KMS-11 (cell line): ENCODE results near the gene ABCC4.

ENCODE experiments used
- H2AFZ ChIP-seq: fragments of 200-600 bp; sonication (generic); 2 replicates; pipeline ENCODE4 v1.6.1; 2016; ENCODE audit warnings: antibody characterized with exemption, mixed run types, low read depth
- H3K27ac ChIP-seq: fragments of 200-600 bp; sonication (generic); 2 replicates; pipeline ENCODE4 v1.6.1; 2016; ENCODE audit warnings: mild to moderate bottlenecking, mixed run types
- H3K27me3 ChIP-seq: fragments of 200-600 bp; sonication (generic); 2 replicates; pipeline ENCODE4 v1.6.1; 2017; ENCODE audit warnings: mild to moderate bottlenecking, low read depth, mixed run types, moderate library complexity; ENCODE audit not compliant: insufficient read depth
- H3K36me3 ChIP-seq: fragments of 200-600 bp; sonication (generic); 2 replicates; pipeline ENCODE4 v1.6.1; 2017; ENCODE audit warnings: mild to moderate bottlenecking, mixed run types; ENCODE audit not compliant: insufficient read depth
- H3K4me1 ChIP-seq: fragments of 200-600 bp; sonication (generic); 2 replicates; pipeline ENCODE4 v1.6.1; 2016; ENCODE audit warnings: mild to moderate bottlenecking, low read depth, mixed run types; ENCODE audit not compliant: poor library complexity, severe bottlenecking
- H3K4me2 ChIP-seq: fragments of 200-600 bp; sonication (generic); 2 replicates; pipeline ENCODE4 v1.7.0; 2016; ENCODE audit warnings: mild to moderate bottlenecking, mixed run types
- H3K4me3 ChIP-seq: fragments of 200-600 bp; sonication (generic); IDR thresholded peaks from 2 replicates; pipeline ENCODE4 v1.6.1; 2017; ENCODE audit warnings: low read depth, low read length, mixed read lengths; ENCODE audit not compliant: insufficient read depth
- H3K79me2 ChIP-seq: fragments of 200-600 bp; sonication (generic); 2 replicates; pipeline ENCODE4 v1.6.1; 2016; ENCODE audit warnings: low read depth, mixed run types; ENCODE audit not compliant: insufficient read depth
- H3K9ac ChIP-seq: fragments of 200-600 bp; sonication (generic); 2 replicates; pipeline ENCODE4 v1.6.1; 2016; ENCODE audit warnings: mild to moderate bottlenecking, mixed run types
- H4K20me1 ChIP-seq: fragments of 200-600 bp; sonication (generic); 2 replicates; pipeline ENCODE4 v1.6.1; 2016; ENCODE audit warnings: mild to moderate bottlenecking, mixed run types; ENCODE audit not compliant: insufficient read depth
- TF ChIP-seq, protein P1 (sequence below): fragments of 200-600 bp; sonication (generic); conservative IDR thresholded peaks from 2 replicates; pipeline ENCODE4 v1.6.1; 2017; ENCODE audit warnings: low read depth, mild to moderate bottlenecking, antibody characterized with exemption, low read length, moderate library complexity, mixed read lengths

The ABCC4 gene

DNA sequence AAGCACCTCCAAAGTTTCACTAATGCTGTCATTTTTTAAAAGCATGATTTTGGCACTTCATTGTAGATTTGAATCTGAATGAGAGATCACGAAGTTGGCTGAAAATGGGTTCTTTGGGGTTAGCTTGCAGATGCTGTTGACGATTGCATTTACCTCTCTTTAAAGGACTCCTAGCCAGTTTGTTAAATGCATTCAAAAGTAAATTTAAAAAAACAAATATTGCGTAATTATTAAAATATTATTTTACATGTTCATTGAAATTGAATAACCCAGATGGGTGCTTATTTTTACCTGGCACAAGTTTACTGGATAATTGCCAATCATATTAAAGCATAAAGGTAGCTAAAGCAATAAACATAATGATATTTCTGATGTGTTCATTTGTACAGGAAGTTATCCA, 172.2 kb downstream of the ABCC4 start:
- Histone ChIP-seq H3K79me2 (no peaks in the 10 kb centered on the region), H3K27me3 (no peaks in the 10 kb centered on the region), H3K9ac (no peak overlapping the region), H4K20me1 (no peaks in the 10 kb centered on the region), H3K27ac (no peak overlapping the region), H3K4me2 (no peak overlapping the region), H2AFZ (no peak overlapping the region), H3K4me3 (no peak overlapping the region), H3K4me1 (no peaks in the 10 kb centered on the region), H3K36me3 (no peaks in the 10 kb centered on the region)
- TF ChIP-seq, protein P1, sequence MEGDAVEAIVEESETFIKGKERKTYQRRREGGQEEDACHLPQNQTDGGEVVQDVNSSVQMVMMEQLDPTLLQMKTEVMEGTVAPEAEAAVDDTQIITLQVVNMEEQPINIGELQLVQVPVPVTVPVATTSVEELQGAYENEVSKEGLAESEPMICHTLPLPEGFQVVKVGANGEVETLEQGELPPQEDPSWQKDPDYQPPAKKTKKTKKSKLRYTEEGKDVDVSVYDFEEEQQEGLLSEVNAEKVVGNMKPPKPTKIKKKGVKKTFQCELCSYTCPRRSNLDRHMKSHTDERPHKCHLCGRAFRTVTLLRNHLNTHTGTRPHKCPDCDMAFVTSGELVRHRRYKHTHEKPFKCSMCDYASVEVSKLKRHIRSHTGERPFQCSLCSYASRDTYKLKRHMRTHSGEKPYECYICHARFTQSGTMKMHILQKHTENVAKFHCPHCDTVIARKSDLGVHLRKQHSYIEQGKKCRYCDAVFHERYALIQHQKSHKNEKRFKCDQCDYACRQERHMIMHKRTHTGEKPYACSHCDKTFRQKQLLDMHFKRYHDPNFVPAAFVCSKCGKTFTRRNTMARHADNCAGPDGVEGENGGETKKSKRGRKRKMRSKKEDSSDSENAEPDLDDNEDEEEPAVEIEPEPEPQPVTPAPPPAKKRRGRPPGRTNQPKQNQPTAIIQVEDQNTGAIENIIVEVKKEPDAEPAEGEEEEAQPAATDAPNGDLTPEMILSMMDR = no peak

DNA sequence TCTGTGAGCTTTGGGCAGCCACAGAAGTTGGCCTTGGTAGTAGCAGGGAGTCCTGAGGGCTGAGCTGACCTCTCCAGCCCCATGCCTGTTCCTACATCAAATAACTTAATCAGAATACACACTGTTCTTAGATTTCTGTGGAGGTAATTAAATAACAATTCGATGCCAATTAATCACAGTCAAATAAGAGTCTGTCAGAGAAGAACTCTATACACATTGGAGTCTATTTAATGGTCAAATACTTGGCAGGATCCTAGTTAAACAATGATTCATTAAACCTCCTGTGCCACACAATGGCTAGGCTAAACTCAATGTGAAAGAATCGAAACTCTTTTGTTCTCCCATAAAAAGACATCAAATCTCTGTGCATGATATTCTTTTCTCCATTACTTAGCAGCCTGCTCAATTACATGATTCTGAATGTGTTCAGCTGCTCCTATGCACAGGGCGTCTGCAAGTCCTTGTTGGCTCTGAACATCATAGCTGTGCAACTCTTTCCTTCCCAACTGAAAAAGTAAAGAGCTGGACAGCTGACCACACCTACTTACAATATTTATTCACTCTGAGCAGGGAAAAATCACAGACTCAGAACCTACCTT, 173.1 kb downstream of the ABCC4 start:
- Histone ChIP-seq H3K4me3 (no peak overlapping the region), H3K79me2 (no peaks in the 10 kb centered on the region), H3K4me1 (no peaks in the 10 kb centered on the region), H3K27ac (no peak overlapping the region), H4K20me1 (no peaks in the 10 kb centered on the region), H3K4me2 (no peak overlapping the region), H3K27me3 (no peaks in the 10 kb centered on the region), H2AFZ (no peak overlapping the region), H3K36me3 (no peaks in the 10 kb centered on the region), H3K9ac (no peak overlapping the region)
- TF ChIP-seq, protein P1 = no peak

DNA sequence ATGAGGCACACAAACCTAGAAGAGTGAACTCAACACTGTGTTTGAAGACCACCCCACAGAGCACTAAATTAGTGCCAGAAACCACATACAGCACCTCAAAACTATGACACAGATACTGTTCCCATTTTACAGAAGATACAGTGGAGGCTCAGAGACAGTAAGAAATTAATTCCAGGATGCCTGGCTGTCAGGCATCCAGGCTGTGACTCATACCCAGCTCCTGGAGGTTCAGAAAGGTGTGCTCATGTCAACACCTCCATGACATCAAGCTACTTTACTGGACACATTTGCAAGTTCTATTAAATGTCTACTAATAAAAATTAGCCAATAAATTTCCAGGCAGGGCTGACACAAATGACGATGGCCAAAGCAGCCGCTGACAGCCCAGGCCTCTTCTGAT, 176.3 kb downstream of the ABCC4 start:
- H3K27me3 ChIP-seq = no peaks in the 10 kb centered on the region
- H3K4me2 ChIP-seq = no peak overlapping the region
- no peaks in the 10 kb centered on the region for H3K4me1 ChIP-seq
- no peaks in the 10 kb centered on the region for H3K36me3 ChIP-seq
- no peak overlapping the region for H2AFZ ChIP-seq
- no peaks in the 10 kb centered on the region for H4K20me1 ChIP-seq
- no peaks in the 10 kb centered on the region for H3K79me2 ChIP-seq
- no peak overlapping the region for H3K9ac ChIP-seq
- H3K4me3 ChIP-seq = no peak overlapping the region
- TF ChIP-seq, protein P1 = no peak
- H3K27ac ChIP-seq = no peak overlapping the region

DNA sequence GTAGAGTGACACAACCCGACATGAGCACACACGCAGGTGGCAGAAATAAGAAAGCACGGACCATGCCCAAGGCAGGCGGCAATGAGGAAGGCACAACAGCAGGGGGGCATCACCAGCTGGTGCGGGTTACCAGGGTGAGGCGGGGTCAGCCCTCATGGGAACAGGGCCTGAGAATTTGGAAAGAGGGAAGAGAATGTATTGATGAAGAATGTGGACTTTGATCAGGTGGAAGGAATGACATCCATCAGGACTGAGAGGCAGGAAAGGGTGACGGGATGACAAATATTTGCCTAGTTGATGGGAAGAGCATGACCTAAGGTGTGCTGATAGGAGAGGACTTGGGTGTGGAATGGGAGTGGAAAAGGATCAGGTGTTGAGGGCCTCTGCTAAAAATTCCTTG, 177.5 kb downstream of the ABCC4 start:
- TF ChIP-seq, protein P1 = no peak
- Histone ChIP-seq H3K4me2 (no peak overlapping the region), H3K4me1 (no peaks in the 10 kb centered on the region), H3K27ac (no peak overlapping the region), H3K36me3 (no peaks in the 10 kb centered on the region), H2AFZ (no peak overlapping the region), H3K9ac (no peak overlapping the region), H3K27me3 (no peaks in the 10 kb centered on the region), H4K20me1 (no peaks in the 10 kb centered on the region), H3K4me3 (no peak overlapping the region), H3K79me2 (no peaks in the 10 kb centered on the region)

DNA sequence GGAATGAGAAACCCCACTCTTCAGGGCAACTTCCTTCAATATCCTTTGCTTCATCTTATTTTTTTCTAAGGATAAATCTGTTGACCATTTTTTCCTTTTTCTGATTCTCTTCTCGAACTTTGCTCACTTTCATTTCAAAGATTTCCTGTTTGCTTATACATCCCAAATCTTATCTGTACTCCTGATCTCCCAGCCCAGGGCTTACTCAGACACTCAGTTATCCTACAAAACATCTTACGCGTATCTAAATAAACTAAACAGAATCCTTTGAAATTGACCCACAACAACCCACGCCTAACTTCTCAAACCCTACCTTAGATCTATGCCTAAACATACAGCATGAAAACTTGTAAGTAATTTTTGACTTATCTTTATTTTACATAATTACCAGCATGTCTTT, 179.2 kb downstream of the ABCC4 start:
- Histone ChIP-seq H3K36me3 (no peaks in the 10 kb centered on the region), H3K4me2 (no peak overlapping the region), H3K4me1 (peaks cover 9% of the 10 kb centered on the region), H3K9ac (no peak overlapping the region), H3K4me3 (no peak overlapping the region), H4K20me1 (no peaks in the 10 kb centered on the region), H2AFZ (no peak overlapping the region), H3K27me3 (no peaks in the 10 kb centered on the region), H3K79me2 (no peaks in the 10 kb centered on the region), H3K27ac (no peak overlapping the region)
- TF ChIP-seq, protein P1 = no peak
